ENCODE data around the gene MEA1.

The MEA1 gene

GRCh38 chr6:42973926-42974325, 39.8 kb downstream of the MEA1 start:
- no peaks in the 10 kb centered on the region for H3K27me3 ChIP-seq (replicated peaks; ENCODE audit: control insufficient read depth, insufficient read depth, low read length)
- peaks cover 3% of the 10 kb centered on the region for H3K36me3 ChIP-seq (ENCODE audit: control insufficient read depth, insufficient read depth, low read length)
- no peak for DNase-seq (ENCODE audit: extremely low read depth, insufficient read length)
- no peak for TF ChIP-seq CTCF (IDR thresholded peaks at IDR 0.05; ENCODE audit: insufficient read depth, low read length, poor library complexity, severe bottlenecking)
- H3K4me3 ChIP-seq (replicated peaks; ENCODE audit: low read depth, low read length) = no peak overlapping the region

- TF ChIP-seq CTCF (IDR thresholded peaks at IDR 0.05; ENCODE audit: insufficient read depth, low read length, poor library complexity, severe bottlenecking) = no peak
- peaks cover 8% of the 10 kb centered on the region for H3K36me3 ChIP-seq (ENCODE audit: control insufficient read depth, insufficient read depth, low read length)
- no peaks in the 10 kb centered on the region for H3K27me3 ChIP-seq (replicated peaks; ENCODE audit: control insufficient read depth, insufficient read depth, low read length)
- H3K4me3 ChIP-seq (replicated peaks; ENCODE audit: low read depth, low read length) = no peak overlapping the region
- no peak for DNase-seq (ENCODE audit: extremely low read depth, insufficient read length)
Measured at GRCh38 chr6:42971746-42972327, 41.9 kb downstream of the MEA1 start.

- no peak for TF ChIP-seq CTCF (IDR thresholded peaks at IDR 0.05; ENCODE audit: insufficient read depth, low read length, poor library complexity, severe bottlenecking)
- no peak for DNase-seq (ENCODE audit: extremely low read depth, insufficient read length)
Measured at GRCh38 chr6:42970871-42971612, 42.7 kb downstream of the MEA1 start.

GRCh38 chr6:42969934-42970333, 43.8 kb downstream of the MEA1 start:
- TF ChIP-seq CTCF (IDR thresholded peaks at IDR 0.05; ENCODE audit: insufficient read depth, low read length, poor library complexity, severe bottlenecking) = no peak
- Histone ChIP-seq H3K27me3 (replicated peaks; ENCODE audit: control insufficient read depth, insufficient read depth, low read length) (no peaks in the 10 kb centered on the region), H3K36me3 (ENCODE audit: control insufficient read depth, insufficient read depth, low read length) (peaks cover 11% of the 10 kb centered on the region), H3K4me3 (replicated peaks; ENCODE audit: low read depth, low read length) (no peak overlapping the region)
- DNase-seq (ENCODE audit: extremely low read depth, insufficient read length) = no peak

More at GRCh38 chr6:42970871-42971612, 42.7 kb downstream of the MEA1 start:
- Histone ChIP-seq H3K4me3 (replicated peaks; ENCODE audit: low read depth, low read length) (no peak overlapping the region), H3K27me3 (replicated peaks; ENCODE audit: control insufficient read depth, insufficient read depth, low read length) (no peaks in the 10 kb centered on the region), H3K36me3 (ENCODE audit: control insufficient read depth, insufficient read depth, low read length) (peaks cover 11% of the 10 kb centered on the region)

- Histone ChIP-seq H3K36me3 (ENCODE audit: control insufficient read depth, insufficient read depth, low read length) (peaks cover 12% of the 10 kb centered on the region), H3K4me3 (replicated peaks; ENCODE audit: low read depth, low read length) (no peak overlapping the region), H3K27me3 (replicated peaks; ENCODE audit: control insufficient read depth, insufficient read depth, low read length) (no peaks in the 10 kb centered on the region)
- no peak for TF ChIP-seq CTCF (IDR thresholded peaks at IDR 0.05; ENCODE audit: insufficient read depth, low read length, poor library complexity, severe bottlenecking)
- DNase-seq (ENCODE audit: extremely low read depth, insufficient read length) = no peak
Measured at GRCh38 chr6:42969431-42969830, 44.3 kb downstream of the MEA1 start.

Measured in GM06990 (cell line).